Thyroid gland (tissue), 4 donors: ENCODE results near the gene OCA2. TPM values are rescaled to one million over a fixed set of nuclear protein-coding genes. Genes with fewer than 3 reads are reported as not detected.

Source experiments
- DNase-seq, 2 donors: peaks; one replicate each; pipeline ENCODE4 v3.0.0-alpha.2; 2019
- H3K27ac ChIP-seq, 3 donors: fragments of 200-600 bp; sonication (generic); 1 replicate in 2 of 3; 2 replicates in 1 of 3; pipeline ENCODE4 v1.5.1; 2016 to 2019; ENCODE audit warnings: mild to moderate bottlenecking in 1 of 3, moderate library complexity in 1 of 3
- H3K27me3 ChIP-seq: fragments of 200-600 bp; sonication (generic); one replicate; pipeline ENCODE4 v1.5.1; 2019
- H3K36me3 ChIP-seq, 2 donors: fragments of 200-600 bp; sonication (generic); one replicate each; pipeline ENCODE4 v1.5.1; 2016 to 2019
- H3K4me1 ChIP-seq, 2 donors: fragments of 200-600 bp; sonication (generic); one replicate each; pipeline ENCODE4 v1.5.1; 2017 to 2019
- H3K4me3 ChIP-seq, 3 donors: fragments of 200-600 bp; sonication (generic); replicated peaks in 1 of 3; 1 replicate in 2 of 3; 2 replicates in 1 of 3; pipeline ENCODE4 v1.5.1; 2016; ENCODE audit warnings: mild to moderate bottlenecking in 1 of 3
- H3K9me3 ChIP-seq: fragments of 200-600 bp; sonication (generic); one replicate; pipeline ENCODE4 v1.5.1; 2017
- CTCF ChIP-seq, 6 experiments: fragments of 200-600 bp in 3 of 6; fragments of 450-650 bp in 3 of 6; sonication (generic) in 3 of 6; IDR thresholded peaks; one replicate each; pipeline ENCODE4 v1.5.1; 2016 to 2019; ENCODE audit warnings: antibody characterized with exemption in 6 of 6, mild to moderate bottlenecking in 2 of 6, inconsistent platforms in 1 of 6, moderate library complexity in 1 of 6
- POLR2A ChIP-seq, 2 donors: fragments of 450-650 bp; IDR thresholded peaks; one replicate each; pipeline ENCODE4 v1.6.1; 2017; ENCODE audit warnings: antibody characterized with exemption in 2 of 2, mild to moderate bottlenecking in 2 of 2, moderate library complexity in 1 of 2
- WGBS, 2 donors: methylation state at CpG; one replicate each; pipeline ENCODE4 v1.1.5; 2017; 5-methylcytosine and 5-hydroxymethylcytosine counted together
- intact Hi-C: fragments of 100-400 bp; cut with DNase I; formaldehyde crosslinking; loops from one replicate; pipeline ENCODE4 v1.15.1; 2023
- total RNA-seq, 4 donors: library from RNA; depleted of rRNA; stranded (reverse); fragments of >200 nt; gene quantifications; one replicate each; pipeline ENCODE4 v1.2.3, GENCODE V29; 2016

OCA2 gene
- total RNA-seq, 4 donors from 2014 or later: 5.5 to 20.5 (median 13.8) TPM

- Histone ChIP-seq H3K4me3 (no peak overlapping the region), H3K27ac (no peak overlapping the region), H3K4me1 (peaks cover 18 to 25% of the 10 kb centered on the region in 2 donors), H3K27me3 (no peaks in the 10 kb centered on the region), H3K9me3 (no peaks in the 10 kb centered on the region), H3K36me3 (no peaks in the 10 kb centered on the region)
- no peak for DNase-seq
- WGBS, 2 donors: 93 to 95% methylated on average over 26 of the region's 26 CpGs
- intact Hi-C loops: no loop called here
- TF ChIP-seq CTCF (IDR thresholded peaks at IDR 0.05) (no peak), POLR2A (IDR thresholded peaks at IDR 0.05) (no peak)
Observed at GRCh38 chr15:28018291-28019044, 80.6 kb downstream of the OCA2 start.

- Histone ChIP-seq H3K36me3 (no peaks in the 10 kb centered on the region), H3K27ac (no peak overlapping the region), H3K9me3 (no peaks in the 10 kb centered on the region), H3K4me1 (peaks cover 18 to 25% of the 10 kb centered on the region in 2 donors), H3K4me3 (no peak overlapping the region), H3K27me3 (no peaks in the 10 kb centered on the region)
- no peak for DNase-seq
- 72 to 91% methylated on average over 10 of the region's 10 CpGs for whole genome bisulfite sequencing, 2 donors
- TF ChIP-seq POLR2A (IDR thresholded peaks at IDR 0.05) (no peak), CTCF (IDR thresholded peaks at IDR 0.05) (no peak)
- intact Hi-C loops: no loop called here
Observed at GRCh38 chr15:28017423-28017924, 81.6 kb downstream of the OCA2 start.

GRCh38 chr15:28015855-28016254 lies 83.3 kb downstream of the OCA2 start:
- DNase-seq: no peak
- no peaks in the 10 kb centered on the region for H3K9me3 ChIP-seq
- TF ChIP-seq POLR2A (IDR thresholded peaks at IDR 0.05) (no peak), CTCF (IDR thresholded peaks at IDR 0.05) (no peak)
- peaks cover 10 to 11% of the 10 kb centered on the region in 2 donors for H3K4me1 ChIP-seq
- no peaks in the 10 kb centered on the region for H3K27me3 ChIP-seq
- no peak overlapping the region for H3K4me3 ChIP-seq
- 89 to 94% methylated on average over 10 of the region's 10 CpGs for WGBS, 2 donors
- intact Hi-C loops: no loop called here
- H3K27ac ChIP-seq: no peak overlapping the region
- H3K36me3 ChIP-seq: no peaks in the 10 kb centered on the region

GRCh38 chr15:28014623-28015200 lies 84.4 kb downstream of the OCA2 start:
- intact Hi-C loops: no loop called here
- H3K27ac ChIP-seq: no peak overlapping the region
- H3K36me3 ChIP-seq: no peaks in the 10 kb centered on the region
- TF ChIP-seq CTCF (IDR thresholded peaks at IDR 0.05) (no peak), POLR2A (IDR thresholded peaks at IDR 0.05) (no peak)
- no peak overlapping the region for H3K4me3 ChIP-seq
- peaks cover 0 to under 1% of the 10 kb centered on the region in 2 donors for H3K4me1 ChIP-seq
- H3K9me3 ChIP-seq: no peaks in the 10 kb centered on the region
- WGBS, 2 donors: 96 to 97% methylated on average over 23 of the region's 23 CpGs
- H3K27me3 ChIP-seq: no peaks in the 10 kb centered on the region
- no peak for DNase-seq

- Histone ChIP-seq H3K27ac (no peak overlapping the region), H3K36me3 (no peaks in the 10 kb centered on the region), H3K4me3 (no peak overlapping the region), H3K9me3 (no peaks in the 10 kb centered on the region), H3K27me3 (no peaks in the 10 kb centered on the region), H3K4me1 (no peaks in the 10 kb centered on the region)
- TF ChIP-seq POLR2A (IDR thresholded peaks at IDR 0.05) (no peak), CTCF (IDR thresholded peaks at IDR 0.05) (no peak)
- intact Hi-C loops: no loop called here
- WGBS, 2 donors: 88 to 94% methylated on average over 9 of the region's 9 CpGs
- no peak for DNase-seq
Observed at GRCh38 chr15:28013976-28014375, 85.1 kb downstream of the OCA2 start.
